HAP-1 (cell line): Measurements from ENCODE around the gene LHFPL3.

ENCODE experiments used
- DNase-seq, 2 experiments: peaks; one replicate each; pipeline ENCODE4 v3.0.0-alpha.2; 2016 to 2020; ENCODE audit warnings: low spot score in 2 of 2
- H3K27me3 ChIP-seq: fragments of 250-450 bp; sonication (Bioruptor Pico); 2 replicates; pipeline ENCODE4 v1.5.1; 2020; ENCODE audit warnings: low read depth, mild to moderate bottlenecking, moderate library complexity
- H3K36me3 ChIP-seq: fragments of 250-450 bp; sonication (Bioruptor Pico); replicated peaks from 2 replicates; pipeline ENCODE4 v1.5.1; 2020; ENCODE audit warnings: mild to moderate bottlenecking
- H3K4me1 ChIP-seq: fragments of 250-450 bp; sonication (Bioruptor Pico); 2 replicates; pipeline ENCODE4 v1.5.1; 2020; ENCODE audit warnings: mild to moderate bottlenecking
- H3K4me3 ChIP-seq: fragments of 250-450 bp; sonication (Bioruptor Pico); 2 replicates; pipeline ENCODE4 v1.5.1; 2020; ENCODE audit warnings: mild to moderate bottlenecking, moderate library complexity
- H3K9me3 ChIP-seq: fragments of 250-450 bp; sonication (Bioruptor Pico); 2 replicates; pipeline ENCODE4 v1.5.1; 2020; ENCODE audit warnings: mild to moderate bottlenecking, moderate library complexity
- in situ Hi-C: fragments of 300-500 bp; cut with MboI; formaldehyde crosslinking; loops from 3 replicates; pipeline ENCODE4 v1.14.3; 2020; ENCODE audit warnings: low sequenced_read_pairs, inconsistent platforms, mixed read lengths

Gene LHFPL3

DNA sequence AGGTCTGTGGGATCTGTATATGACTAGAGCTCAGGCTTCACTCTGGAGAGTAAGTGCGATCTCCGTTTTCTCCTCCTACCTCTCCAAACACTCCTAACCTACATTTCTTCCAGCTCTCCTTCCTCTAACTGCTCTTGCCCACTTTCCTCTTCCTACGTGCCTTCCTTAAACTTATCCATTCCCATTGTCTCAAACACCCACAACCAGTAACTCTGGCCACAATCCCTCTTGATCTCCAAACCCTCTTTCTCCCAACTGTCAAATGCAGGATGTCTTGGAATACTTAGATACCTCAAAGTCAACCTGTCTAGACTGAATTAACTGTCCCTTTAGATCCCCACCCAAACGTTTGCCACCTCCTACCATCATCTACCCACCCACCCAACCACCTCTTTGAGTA, 471.9 kb downstream of the LHFPL3 start:
- H3K9me3 ChIP-seq = no peaks in the 10 kb centered on the region
- in situ Hi-C loops = no loop called here
- no peak for DNase-seq
- no peaks in the 10 kb centered on the region for H3K36me3 ChIP-seq
- no peaks in the 10 kb centered on the region for H3K27me3 ChIP-seq
- H3K4me3 ChIP-seq = no peak overlapping the region
- no peaks in the 10 kb centered on the region for H3K4me1 ChIP-seq

GRCh38 chr7:104801022-104801421, 472.6 kb downstream of the LHFPL3 start:
- no peak for DNase-seq
- Histone ChIP-seq H3K36me3 (no peaks in the 10 kb centered on the region), H3K4me3 (no peak overlapping the region), H3K27me3 (no peaks in the 10 kb centered on the region), H3K9me3 (no peaks in the 10 kb centered on the region), H3K4me1 (no peaks in the 10 kb centered on the region)
- in situ Hi-C loops = no loop called here

DNA sequence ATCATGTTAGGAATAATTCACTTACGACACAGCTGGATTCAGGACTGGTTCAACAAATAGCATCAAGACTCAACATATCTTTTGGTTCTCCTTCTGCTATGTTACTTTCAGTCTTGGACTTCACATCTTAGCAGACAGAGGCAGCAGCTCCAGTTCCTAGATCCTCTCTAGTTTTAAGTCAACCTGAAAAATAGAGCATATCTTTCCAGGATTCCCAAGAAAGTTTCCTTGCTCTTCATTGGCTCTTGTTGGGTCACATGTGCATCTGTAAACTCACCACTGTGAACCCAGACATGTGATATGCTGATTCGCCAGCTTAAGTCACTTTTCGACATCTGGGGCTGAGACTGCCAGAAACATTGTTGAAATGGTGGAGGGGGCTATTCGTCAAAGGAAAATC, 475.5 kb downstream of the LHFPL3 start:
- H3K27me3 ChIP-seq = no peaks in the 10 kb centered on the region
- no peaks in the 10 kb centered on the region for H3K9me3 ChIP-seq
- DNase-seq = no peak

DNA sequence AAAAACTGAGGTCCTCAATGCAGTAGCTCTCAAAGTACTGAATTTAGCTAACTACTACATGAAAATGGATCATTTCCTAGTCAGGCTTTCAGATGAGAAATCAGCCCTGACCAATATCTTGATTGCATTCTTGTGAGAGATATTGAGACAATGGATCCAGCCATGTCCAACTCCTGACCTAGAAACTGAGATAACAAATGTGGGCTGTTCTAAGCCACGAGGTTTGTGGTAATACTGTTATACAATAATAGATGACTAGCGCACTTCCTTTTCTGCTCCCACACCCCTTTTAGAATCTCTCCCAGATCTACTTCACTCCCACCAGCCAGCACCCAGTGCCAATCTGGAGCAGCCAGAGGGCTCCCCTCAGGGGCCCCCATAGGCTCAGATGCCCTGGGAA, 476.3 kb downstream of the LHFPL3 start:
- no peaks in the 10 kb centered on the region for H3K4me1 ChIP-seq
- DNase-seq = no peak
- in situ Hi-C loops = no loop called here
- H3K4me3 ChIP-seq = no peak overlapping the region
- H3K36me3 ChIP-seq = no peaks in the 10 kb centered on the region
- no peaks in the 10 kb centered on the region for H3K27me3 ChIP-seq
- no peaks in the 10 kb centered on the region for H3K9me3 ChIP-seq

More for the DNA sequence above, 475.5 kb downstream of the LHFPL3 start:
- H3K4me1 ChIP-seq = no peaks in the 10 kb centered on the region
- no peak overlapping the region for H3K4me3 ChIP-seq
- in situ Hi-C loops = no loop called here
- H3K36me3 ChIP-seq = no peaks in the 10 kb centered on the region

GRCh38 chr7:104805449-104806317, 477.3 kb downstream of the LHFPL3 start:
- H3K27me3 ChIP-seq = no peaks in the 10 kb centered on the region
- H3K4me1 ChIP-seq = no peaks in the 10 kb centered on the region
- H3K36me3 ChIP-seq = no peaks in the 10 kb centered on the region
- DNase-seq = no peak
- no peaks in the 10 kb centered on the region for H3K9me3 ChIP-seq
- in situ Hi-C loops = no loop called here
- no peak overlapping the region for H3K4me3 ChIP-seq

GRCh38 chr7:104807671-104808070, 479.3 kb downstream of the LHFPL3 start:
- in situ Hi-C loops = no loop called here
- Histone ChIP-seq H3K36me3 (no peaks in the 10 kb centered on the region), H3K4me3 (no peak overlapping the region), H3K4me1 (no peaks in the 10 kb centered on the region), H3K9me3 (no peaks in the 10 kb centered on the region), H3K27me3 (no peaks in the 10 kb centered on the region)
- no peak for DNase-seq

DNA sequence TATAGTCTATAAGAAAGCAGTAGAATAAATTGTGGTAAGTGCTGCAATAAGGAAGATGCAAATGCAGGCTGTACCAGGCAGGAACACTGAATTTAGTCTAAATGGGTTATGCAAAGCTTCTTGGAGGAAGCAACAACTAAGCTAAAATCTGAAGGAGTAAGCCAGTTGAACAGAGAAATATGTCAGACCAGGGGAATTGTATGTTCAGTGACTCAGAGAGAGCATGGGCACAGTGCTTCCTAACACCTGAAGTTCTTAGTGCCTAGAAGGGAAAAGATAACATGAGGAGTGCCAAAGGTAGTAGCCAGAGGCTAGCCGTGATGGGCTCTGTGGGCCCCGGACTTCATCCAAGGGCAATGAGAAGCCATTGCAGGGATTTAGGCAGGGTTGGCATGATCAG, 481.5 kb downstream of the LHFPL3 start:
- Histone ChIP-seq H3K36me3 (no peaks in the 10 kb centered on the region), H3K9me3 (no peaks in the 10 kb centered on the region), H3K27me3 (no peaks in the 10 kb centered on the region), H3K4me3 (no peak overlapping the region), H3K4me1 (no peaks in the 10 kb centered on the region)
- in situ Hi-C loops = no loop called here
- DNase-seq = no peak

- H3K27me3 ChIP-seq = no peaks in the 10 kb centered on the region
- no peaks in the 10 kb centered on the region for H3K4me1 ChIP-seq
- no peaks in the 10 kb centered on the region for H3K9me3 ChIP-seq
- no peak for DNase-seq
- in situ Hi-C loops = no loop called here
- no peaks in the 10 kb centered on the region for H3K36me3 ChIP-seq
- H3K4me3 ChIP-seq = no peak overlapping the region
Observed at GRCh38 chr7:104814126-104814525, 485.7 kb downstream of the LHFPL3 start.

GRCh38 chr7:104814671-104815400, 486.4 kb downstream of the LHFPL3 start:
- H3K4me1 ChIP-seq = no peaks in the 10 kb centered on the region
- no peak overlapping the region for H3K4me3 ChIP-seq
- DNase-seq = no peak
- H3K9me3 ChIP-seq = no peaks in the 10 kb centered on the region
- in situ Hi-C loops = no loop called here
- H3K27me3 ChIP-seq = no peaks in the 10 kb centered on the region
- H3K36me3 ChIP-seq = no peaks in the 10 kb centered on the region

DNA sequence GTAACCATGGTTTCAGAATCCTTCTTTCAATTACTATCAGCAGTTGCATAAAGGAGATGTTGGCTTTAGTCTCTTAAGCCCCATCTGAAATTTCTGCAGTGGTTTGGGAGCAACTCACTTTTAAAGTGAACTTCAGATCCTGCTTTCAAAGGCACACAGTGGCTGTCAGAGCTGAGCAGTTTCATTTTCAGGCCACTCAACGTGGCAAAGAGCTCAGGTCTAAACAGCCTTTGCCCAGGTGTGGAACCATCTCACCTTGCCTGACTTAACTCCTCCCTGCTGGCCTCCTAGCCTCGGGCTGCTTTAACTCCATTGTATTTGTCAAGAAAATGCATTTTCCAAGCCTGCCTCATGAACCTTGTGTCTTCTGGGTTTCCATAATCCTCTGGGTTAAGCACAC, 488.1 kb downstream of the LHFPL3 start:
- peaks cover 2% of the 10 kb centered on the region for H3K27me3 ChIP-seq
- in situ Hi-C loops = no loop called here

GRCh38 chr7:104818961-104819880, 490.8 kb downstream of the LHFPL3 start:
- DNase-seq = no peak
- H3K4me1 ChIP-seq = no peaks in the 10 kb centered on the region
- H3K9me3 ChIP-seq = no peaks in the 10 kb centered on the region
- no peaks in the 10 kb centered on the region for H3K36me3 ChIP-seq
- peaks cover 7% of the 10 kb centered on the region for H3K27me3 ChIP-seq
- H3K4me3 ChIP-seq = no peak overlapping the region
- in situ Hi-C loops = no loop called here

More for the DNA sequence above, 488.1 kb downstream of the LHFPL3 start:
- H3K4me3 ChIP-seq = no peak overlapping the region
- no peaks in the 10 kb centered on the region for H3K9me3 ChIP-seq
- no peaks in the 10 kb centered on the region for H3K36me3 ChIP-seq
- H3K4me1 ChIP-seq = no peaks in the 10 kb centered on the region
- no peak for DNase-seq

GRCh38 chr7:104820836-104821535, 492.6 kb downstream of the LHFPL3 start:
- in situ Hi-C loops = no loop called here
- Histone ChIP-seq H3K27me3 (peaks cover 7% of the 10 kb centered on the region), H3K9me3 (no peaks in the 10 kb centered on the region), H3K4me1 (no peaks in the 10 kb centered on the region), H3K36me3 (no peaks in the 10 kb centered on the region), H3K4me3 (no peak overlapping the region)
- DNase-seq = no peak

DNA sequence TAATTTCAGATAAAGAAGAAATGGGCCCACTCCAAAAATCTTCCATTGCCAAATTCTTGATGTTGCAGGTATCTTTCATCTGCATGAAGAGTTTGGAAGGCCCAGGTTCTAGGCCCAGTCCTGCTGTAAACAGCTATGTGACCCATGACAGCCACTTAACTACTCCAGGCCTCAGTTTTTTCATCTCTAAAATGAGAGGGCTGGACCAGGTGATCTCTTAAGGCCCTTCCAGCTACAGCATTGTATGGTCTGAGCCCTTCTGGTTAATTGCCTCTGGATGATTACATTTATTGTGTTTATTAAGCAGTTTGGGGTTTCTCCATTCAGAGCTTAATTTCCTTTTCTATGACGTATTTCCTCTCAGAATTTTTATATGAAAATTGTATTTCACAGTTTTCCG, 494.8 kb downstream of the LHFPL3 start:
- Histone ChIP-seq H3K4me3 (no peak overlapping the region), H3K4me1 (no peaks in the 10 kb centered on the region), H3K27me3 (peaks cover 7% of the 10 kb centered on the region), H3K36me3 (no peaks in the 10 kb centered on the region), H3K9me3 (no peaks in the 10 kb centered on the region)
- DNase-seq = no peak
- in situ Hi-C loops = no loop called here
